A549 (cell line): ENCODE results near the gene ARMH4.

ENCODE experiments used
- BHLHE40 ChIP-seq: IDR thresholded peaks from 2 replicates; pipeline ENCODE4 v1.6.1; 2012; ENCODE audit warnings: low read depth, low read length, inconsistent platforms
- CEBPB ChIP-seq, 2 experiments: fragments of >200 bp in 1 of 2; sonication (Bioruptor Twin) in 1 of 2; formaldehyde crosslinking in 1 of 2; IDR thresholded peaks; 2 replicates each; pipeline ENCODE4 v1.6.1; 2012 to 2016
- CTCF ChIP-seq: fragments of >200 bp; sonication (Bioruptor Twin); formaldehyde crosslinking; IDR thresholded peaks from 3 replicates; pipeline ENCODE4 v1.5.1; 2016
- ELK1 ChIP-seq: fragments of 150-350 bp; IDR thresholded peaks from 2 replicates; pipeline ENCODE4 v1.6.1; 2014; ENCODE audit warnings: low read depth, mild to moderate bottlenecking, low read length
- EP300 ChIP-seq, 2 experiments: fragments of >200 bp; sonication (Bioruptor Twin); formaldehyde crosslinking; IDR thresholded peaks; 2 replicates in 1 of 2; 3 replicates in 1 of 2; pipeline ENCODE4 v1.6.1; 2016 to 2017
- FOSB ChIP-seq: fragments of 250-450 bp; sonication (Bioruptor Pico); IDR thresholded peaks from 2 replicates; pipeline ENCODE4 v1.5.0; 2020; ENCODE audit warnings: mild to moderate bottlenecking, moderate library complexity
- MAX ChIP-seq: IDR thresholded peaks from 2 replicates; pipeline ENCODE4 v1.6.1; 2012
- MYC ChIP-seq: IDR thresholded peaks from 2 replicates; pipeline ENCODE4 v1.6.1; 2012; ENCODE audit warnings: mild to moderate bottlenecking, inconsistent platforms, low read length, improper control_type of control experiment, borderline replicate concordance
- PBX3 ChIP-seq: IDR thresholded peaks from 2 replicates; pipeline ENCODE4 v1.6.1; 2012
- POLR2A ChIP-seq: IDR thresholded peaks from 2 replicates; pipeline ENCODE4 v1.6.1; 2012; ENCODE audit warnings: mild to moderate bottlenecking, low read length
- RCOR1 ChIP-seq: fragments of 150-350 bp; IDR thresholded peaks from 2 replicates; pipeline ENCODE4 v1.6.1; 2014; ENCODE audit warnings: antibody characterized with exemption, low read length, low read depth
- ZFP36 ChIP-seq: fragments of 450-650 bp; IDR thresholded peaks from 2 replicates; pipeline ENCODE4 v1.6.1; 2014; ENCODE audit warnings: borderline replicate concordance; ENCODE audit not compliant: partially characterized antibody

- no peak for TF ChIP-seq PBX3
- no peak for TF ChIP-seq ZFP36
- TF ChIP-seq POLR2A = no peak
- no peak for TF ChIP-seq CEBPB (IDR thresholded peaks at IDR 0.05)
- TF ChIP-seq MYC = no peak
- TF ChIP-seq CTCF = no peak
- TF ChIP-seq BHLHE40 = no peak
- TF ChIP-seq RCOR1 = no peak
- no peak for TF ChIP-seq ELK1
- TF ChIP-seq MAX = no peak
- no peak for TF ChIP-seq EP300 (IDR thresholded peaks at IDR 0.05)
- TF ChIP-seq FOSB (CRISPR knock-in tag) = no peak
Observed at GRCh38 chr14:58026967-58027366, 125.0 kb downstream of the ARMH4 start.
